GM23338 (cell line): ENCODE results near the gene AUH.

Experiments
- EZH2 ChIP-seq: fragments of 200-600 bp; sonication (generic); IDR thresholded peaks from one replicate; pipeline ENCODE4 v1.8.0; 2017; ENCODE audit warnings: antibody characterized with exemption, mild to moderate bottlenecking, low read depth; ENCODE audit not compliant: unreplicated experiment
- EZH2phosphoT487 ChIP-seq: fragments of 200-600 bp; sonication (generic); IDR thresholded peaks from one replicate; pipeline ENCODE4 v1.8.1; 2018; ENCODE audit warnings: antibody characterized with exemption; ENCODE audit not compliant: unreplicated experiment
- NANOG ChIP-seq: IDR thresholded peaks from 2 replicates; pipeline ENCODE4 v1.6.1; 2016; ENCODE audit warnings: antibody characterized with exemption, borderline replicate concordance
- POLR2AphosphoS5 ChIP-seq: IDR thresholded peaks from 2 replicates; pipeline ENCODE4 v1.6.1; 2016; ENCODE audit warnings: antibody characterized with exemption, low read depth
- REST ChIP-seq: IDR thresholded peaks from one replicate; pipeline ENCODE4 v1.6.1; 2018; ENCODE audit warnings: antibody characterized with exemption; ENCODE audit not compliant: unreplicated experiment
- STAT1 ChIP-seq: IDR thresholded peaks from one replicate; pipeline ENCODE4 v1.6.1; 2016; ENCODE audit warnings: antibody characterized with exemption; ENCODE audit not compliant: unreplicated experiment
- TF ChIP-seq, protein P1 (sequence below), 2 experiments: fragments of 200-600 bp in 1 of 2; sonication (generic) in 1 of 2; conservative IDR thresholded peaks; 2 replicates each; pipeline versions ENCODE4 v1.5.1 to v1.6.1; 2016 to 2017; ENCODE audit warnings: antibody characterized with exemption in 2 of 2, low read depth in 2 of 2, mild to moderate bottlenecking in 2 of 2, moderate library complexity in 1 of 2

DNA sequence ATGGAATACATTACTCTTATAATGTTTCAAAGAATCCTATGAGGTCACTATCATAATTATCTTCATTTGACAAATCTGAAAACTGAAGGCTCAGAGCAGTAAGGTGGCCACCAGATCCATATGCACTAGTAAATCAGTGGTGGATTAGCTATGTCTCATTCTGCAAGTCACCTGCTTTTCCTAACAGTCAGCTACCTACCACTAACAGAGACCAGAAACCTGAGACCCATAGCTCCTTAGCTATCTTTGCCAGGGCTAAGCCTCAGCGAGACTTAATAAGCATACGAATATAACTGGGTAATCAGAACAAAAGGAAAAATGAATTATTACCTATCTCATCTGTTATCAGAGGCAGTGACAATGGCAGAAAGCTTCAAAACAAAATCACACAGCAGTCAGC lies 118.7 kb downstream of the AUH start:
- TF ChIP-seq POLR2AphosphoS5 (no peak), EZH2phosphoT487 (no peak), STAT1 (no peak), EZH2 (no peak), NANOG (no peak), REST (no peak)
- TF ChIP-seq, protein P1, sequence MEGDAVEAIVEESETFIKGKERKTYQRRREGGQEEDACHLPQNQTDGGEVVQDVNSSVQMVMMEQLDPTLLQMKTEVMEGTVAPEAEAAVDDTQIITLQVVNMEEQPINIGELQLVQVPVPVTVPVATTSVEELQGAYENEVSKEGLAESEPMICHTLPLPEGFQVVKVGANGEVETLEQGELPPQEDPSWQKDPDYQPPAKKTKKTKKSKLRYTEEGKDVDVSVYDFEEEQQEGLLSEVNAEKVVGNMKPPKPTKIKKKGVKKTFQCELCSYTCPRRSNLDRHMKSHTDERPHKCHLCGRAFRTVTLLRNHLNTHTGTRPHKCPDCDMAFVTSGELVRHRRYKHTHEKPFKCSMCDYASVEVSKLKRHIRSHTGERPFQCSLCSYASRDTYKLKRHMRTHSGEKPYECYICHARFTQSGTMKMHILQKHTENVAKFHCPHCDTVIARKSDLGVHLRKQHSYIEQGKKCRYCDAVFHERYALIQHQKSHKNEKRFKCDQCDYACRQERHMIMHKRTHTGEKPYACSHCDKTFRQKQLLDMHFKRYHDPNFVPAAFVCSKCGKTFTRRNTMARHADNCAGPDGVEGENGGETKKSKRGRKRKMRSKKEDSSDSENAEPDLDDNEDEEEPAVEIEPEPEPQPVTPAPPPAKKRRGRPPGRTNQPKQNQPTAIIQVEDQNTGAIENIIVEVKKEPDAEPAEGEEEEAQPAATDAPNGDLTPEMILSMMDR (conservative IDR thresholded peaks at IDR 0.05; ENCODE audit: low read depth in 2 of 2), result no peak
